ENCODE measurements around the gene METAP2. TPM values are rescaled to one million over a fixed set of nuclear protein-coding genes. Genes with fewer than 3 reads are reported as not detected.
"Not testable (repeated sequence)": the region's sequence is repeated elsewhere in the genome, so short reads cannot be mapped to it uniquely, and the experiment has no call there.

Gene METAP2
- 106 and 139 TPM in 2 replicates for polyA plus RNA-seq (2014; cell fraction: cytosol; rRNA removed)
- 80.7 and 152 TPM in 2 replicates for polyA plus RNA-seq (2014; cell fraction: nucleus; rRNA removed)

- peak; percentile 96 for DNase-seq (ENCODE audit: low spot score)
Measured at GRCh38 chr12:95473884-95474659, at the start of gene METAP2. METAP2 (plus strand) TSS chr12:95474152; CDS start chr12:95474180, 28 bp downstream.

GRCh38 chr12:95424271-95424994 lies 49.5 kb upstream of the METAP2 start:
- no peak for DNase-seq (ENCODE audit: low spot score)

GRCh38 chr12:95429172-95429510 lies 44.8 kb upstream of the METAP2 start:
- DNase-seq (ENCODE audit: low spot score), result no peak

- no peak for DNase-seq (ENCODE audit: low spot score)
Measured at GRCh38 chr12:95431120-95431519, 42.8 kb upstream of the METAP2 start.

- DNase-seq (ENCODE audit: low spot score), result no peak
Measured at GRCh38 chr12:95435355-95435754, 38.6 kb upstream of the METAP2 start.

- DNase-seq (ENCODE audit: low spot score), result no peak
Measured at GRCh38 chr12:95437565-95437964, 36.4 kb upstream of the METAP2 start.

- DNase-seq (ENCODE audit: low spot score), result no peak
Measured at GRCh38 chr12:95439461-95440230, 34.3 kb upstream of the METAP2 start.

- no peak for DNase-seq (ENCODE audit: low spot score)
Measured at GRCh38 chr12:95440401-95440800, 33.6 kb upstream of the METAP2 start.

GRCh38 chr12:95443459-95443858 lies 30.5 kb upstream of the METAP2 start:
- DNase-seq (ENCODE audit: low spot score), result no peak

- DNase-seq (ENCODE audit: low spot score), result not testable (repeated sequence)
Measured at GRCh38 chr12:95445099-95445498, 28.9 kb upstream of the METAP2 start.

- DNase-seq (ENCODE audit: low spot score), result no peak
Measured at GRCh38 chr12:95445884-95446505, 28.0 kb upstream of the METAP2 start.

GRCh38 chr12:95446506-95446900 lies 27.4 kb upstream of the METAP2 start:
- DNase-seq (ENCODE audit: low spot score), result peak; percentile 65

- not testable (repeated sequence) for DNase-seq (ENCODE audit: low spot score)
Measured at GRCh38 chr12:95449656-95450055, 24.3 kb upstream of the METAP2 start.

GRCh38 chr12:95452501-95452900 lies 21.5 kb upstream of the METAP2 start:
- not testable (repeated sequence) for DNase-seq (ENCODE audit: low spot score)

- not testable (repeated sequence) for DNase-seq (ENCODE audit: low spot score)
Measured at GRCh38 chr12:95453881-95454280, 20.1 kb upstream of the METAP2 start.

- not testable (repeated sequence) for DNase-seq (ENCODE audit: low spot score)
Measured at GRCh38 chr12:95454780-95455215, 19.2 kb upstream of the METAP2 start.

GRCh38 chr12:95457605-95458004 lies 16.3 kb upstream of the METAP2 start:
- not testable (repeated sequence) for DNase-seq (ENCODE audit: low spot score)

GRCh38 chr12:95458761-95459160 lies 15.2 kb upstream of the METAP2 start:
- DNase-seq (ENCODE audit: low spot score), result no peak

- no peak for DNase-seq (ENCODE audit: low spot score)
Measured at GRCh38 chr12:95459310-95459709, 14.6 kb upstream of the METAP2 start.

GRCh38 chr12:95460105-95460504 lies 13.8 kb upstream of the METAP2 start:
- no peak for DNase-seq (ENCODE audit: low spot score)

- no peak for DNase-seq (ENCODE audit: low spot score)
Measured at GRCh38 chr12:95460896-95461295, 13.1 kb upstream of the METAP2 start.
